HCT116 (cell line): ENCODE data around the gene IRAK2. TPM values are rescaled to one million over a fixed set of nuclear protein-coding genes. Genes with fewer than 3 reads are reported as not detected.

ENCODE experiments used
- ATAC-seq: fragments of 200-7000 bp; cut with Tn5 transposase; 2 replicates; pipeline ENCODE4 v1.9.1; 2020; ENCODE audit warnings: mild to moderate bottlenecking, moderate library complexity
- BruUV-seq: library from RNA; stranded (reverse); fragments of 400-500 nt; replicated peaks from 2 replicates; lab custom pipeline; 2021; lab: Mats Ljungman, UMichigan
- CTCF ChIA-PET: fragments of 300-600 bp; sonication (Branson Sonifier 250); formaldehyde crosslinking; loops from one replicate; lab custom pipeline; 2021; ENCODE audit warnings: antibody characterized with exemption; lab: Charles Lee
- POLR2A ChIA-PET: fragments of 300-600, 350-600 bp; sonication (Branson Sonifier 250); formaldehyde crosslinking; loops from one replicate; lab custom pipeline; 2021; ENCODE audit warnings: antibody characterized with exemption; lab: Charles Lee
- RAD21 ChIA-PET, 2 experiments: fragments of 300-600 bp; sonication (Branson Sonifier 250); formaldehyde crosslinking; loops; one replicate each; lab custom pipeline; 2023; ENCODE audit warnings: low total read pairs in 2 of 2; ENCODE audit not compliant: uncharacterized antibody in 2 of 2, unreplicated experiment in 2 of 2, low non-redundant PET in 1 of 2; lab: Charles Lee
- DNase-seq: peaks from one replicate; pipeline ENCODE4 v3.0.0-alpha.2; 2010; ENCODE audit warnings: low read depth, low spot score
- H2AFZ ChIP-seq: fragments of 200-600 bp; shearing (Covaris generic), sonication (generic); 2 replicates; pipeline ENCODE4 v1.6.1; 2017; ENCODE audit warnings: low read depth, mixed run types, mixed read lengths, antibody characterized with exemption, low read length; ENCODE audit not compliant: poor library complexity, severe bottlenecking
- H3K27ac ChIP-seq: 2 replicates; pipeline ENCODE4 v1.5.1; 2012; ENCODE audit warnings: low read depth, low read length
- H3K27me3 ChIP-seq: fragments of 200-600 bp; sonication (generic); 2 replicates; pipeline ENCODE4 v1.6.1; 2016; ENCODE audit warnings: mixed run types, low read length, mixed read lengths; ENCODE audit not compliant: insufficient read depth
- H3K36me3 ChIP-seq, 2 experiments: fragments of 200-500 bp in 1 of 2; fragments of 200-600 bp in 1 of 2; sonication (Bioruptor generic) in 1 of 2; sonication (generic) in 1 of 2; 2 replicates each; pipeline versions ENCODE4 v1.5.1 to v1.6.1; 2014 to 2016; ENCODE audit warnings: low read length in 2 of 2, inconsistent platforms in 1 of 2, mixed read lengths in 1 of 2, mixed run types in 1 of 2; ENCODE audit not compliant: insufficient read depth in 2 of 2, control insufficient read depth in 1 of 2
- H3K4me1 ChIP-seq, 2 experiments: fragments of 200-600 bp in 1 of 2; sonication (generic) in 1 of 2; 2 replicates each; pipeline versions ENCODE4 v1.5.1 to v1.6.1; 2012 to 2017; ENCODE audit warnings: low read length in 2 of 2, inconsistent platforms in 1 of 2, mild to moderate bottlenecking in 1 of 2, mixed read lengths in 1 of 2, mixed run types in 1 of 2, moderate library complexity in 1 of 2; ENCODE audit not compliant: insufficient read depth in 2 of 2, control insufficient read depth in 1 of 2
- H3K4me2 ChIP-seq: fragments of 200-600 bp; sonication (generic); 2 replicates; pipeline ENCODE4 v1.6.1; 2017; ENCODE audit warnings: mixed run types, low read length, mixed read lengths
- H3K4me3 ChIP-seq, 2 experiments: fragments of 200-600 bp in 1 of 2; sonication (generic) in 1 of 2; replicated peaks in 1 of 2; 2 replicates each; pipeline ENCODE4 v1.5.1; 2011 to 2016; ENCODE audit warnings: low read length in 2 of 2, control low read depth in 1 of 2, low read depth in 1 of 2, mild to moderate bottlenecking in 1 of 2, mixed read lengths in 1 of 2, mixed run types in 1 of 2
- H3K79me2 ChIP-seq: fragments of 200-600 bp; sonication (generic); 2 replicates; pipeline ENCODE4 v1.6.1; 2017; ENCODE audit warnings: mild to moderate bottlenecking, mixed run types, low read length, moderate library complexity, mixed read lengths; ENCODE audit not compliant: insufficient read depth
- H3K9ac ChIP-seq: fragments of 200-600 bp; sonication (generic); 2 replicates; pipeline ENCODE4 v1.6.1; 2016; ENCODE audit warnings: low read length, mixed read lengths
- H3K9me2 ChIP-seq: fragments of 200-600 bp; sonication (generic), shearing (Covaris generic); 2 replicates; pipeline ENCODE4 v1.6.1; 2017; ENCODE audit warnings: mixed run types, mild to moderate bottlenecking, moderate library complexity; ENCODE audit not compliant: insufficient read depth
- H3K9me3 ChIP-seq, 2 experiments: fragments of 200-500 bp in 1 of 2; fragments of 200-600 bp in 1 of 2; sonication (Bioruptor generic) in 1 of 2; sonication (generic) in 1 of 2; 2 replicates each; pipeline ENCODE4 v1.6.1; 2014 to 2017; ENCODE audit warnings: low read length in 2 of 2, mixed read lengths in 2 of 2, inconsistent platforms in 1 of 2, low read depth in 1 of 2, mild to moderate bottlenecking in 1 of 2, mixed run types in 1 of 2, moderate library complexity in 1 of 2; ENCODE audit not compliant: control insufficient read depth in 1 of 2, insufficient read depth in 1 of 2
- H4K20me1 ChIP-seq: fragments of 200-600 bp; sonication (generic), shearing (Covaris generic); 2 replicates; pipeline ENCODE4 v1.6.1; 2017; ENCODE audit warnings: mixed run types, mild to moderate bottlenecking, moderate library complexity; ENCODE audit not compliant: insufficient read depth
- ATF3 ChIP-seq: IDR thresholded peaks from 2 replicates; pipeline ENCODE4 v1.6.1; 2012
- EZH2 ChIP-seq: fragments of 200-600 bp; sonication (generic); IDR thresholded peaks from 2 replicates; pipeline ENCODE4 v1.6.1; 2017; ENCODE audit warnings: antibody characterized with exemption, mixed run types
- FOSL1 ChIP-seq: IDR thresholded peaks from 2 replicates; pipeline ENCODE4 v1.6.1; 2012; ENCODE audit warnings: low read depth
- JUND ChIP-seq: IDR thresholded peaks from 2 replicates; pipeline ENCODE4 v1.6.1; 2012
- MAX ChIP-seq: IDR thresholded peaks from 2 replicates; pipeline ENCODE4 v1.6.1; 2012
- POLR2A ChIP-seq: IDR thresholded peaks from 2 replicates; pipeline ENCODE4 v1.7.0; 2011; ENCODE audit warnings: borderline replicate concordance; ENCODE audit not compliant: insufficient read depth, insufficient read length; ENCODE audit errors: extremely low read depth
- POLR2AphosphoS5 ChIP-seq: IDR thresholded peaks from 2 replicates; pipeline ENCODE4 v1.6.1; 2011; ENCODE audit warnings: mild to moderate bottlenecking, low read depth, low read length, moderate library complexity
- SP1 ChIP-seq: IDR thresholded peaks from 2 replicates; pipeline ENCODE4 v1.6.1; 2012; ENCODE audit warnings: low read depth
- SRF ChIP-seq: IDR thresholded peaks from 2 replicates; pipeline ENCODE4 v1.6.1; 2012; ENCODE audit warnings: low read depth
- YY1 ChIP-seq: IDR thresholded peaks from 2 replicates; pipeline ENCODE4 v1.6.1; 2011; ENCODE audit warnings: low read length, low read depth, moderate library complexity, mild to moderate bottlenecking; ENCODE audit not compliant: insufficient replicate concordance; ENCODE audit errors: extremely low read depth
- ZBTB33 ChIP-seq: IDR thresholded peaks from 2 replicates; pipeline ENCODE4 v1.6.1; 2011; ENCODE audit warnings: mild to moderate bottlenecking, low read length, moderate library complexity; ENCODE audit not compliant: insufficient replicate concordance; ENCODE audit errors: extremely low read depth
- ZFX ChIP-seq: fragments of 450-650 bp; IDR thresholded peaks from 2 replicates; pipeline ENCODE4 v1.6.1; 2017
- ZNF274 ChIP-seq: fragments of 200-500 bp; sonication (Bioruptor generic); IDR thresholded peaks from 2 replicates; pipeline ENCODE4 v1.6.1; 2014; ENCODE audit warnings: mild to moderate bottlenecking, low read depth, low read length, inconsistent platforms
- intact Hi-C: fragments of 100-400 bp; cut with micrococcal nuclease; formaldehyde crosslinking; loops from 2 replicates; pipeline ENCODE4 v1.10.0; 2022
- total RNA-seq: library from RNA; stranded (reverse); gene quantifications from one replicate; pipeline ENCODE4 v1.2.1, GENCODE V29; 2021; ENCODE audit not compliant: unreplicated experiment

The IRAK2 gene
- total RNA-seq, 1 experiment from 2014 or later, result 3.6 TPM

- TF ChIP-seq YY1 (no peak), EZH2 (no peak), POLR2AphosphoS5 (no peak), POLR2A (no peak), ZFX (no peak), SRF (no peak), ZNF274 (no peak), ATF3 (no peak), JUND (no peak), FOSL1 (no peak)
Observed at GRCh38 chr3:10278501-10278900, 113.8 kb downstream of the IRAK2 start (continued).

- intact Hi-C loops, result no loop called here
- Histone ChIP-seq H3K4me2 (no peak overlapping the region), H3K27ac (no peak overlapping the region), H3K9me2 (no peaks in the 10 kb centered on the region), H3K9me3 (no peaks in the 10 kb centered on the region), H4K20me1 (0 out of 2 replicates have a peak, but pooled peaks cover 4% of the 10 kb centered on the region), H2AFZ (no peak overlapping the region), H3K36me3 (peaks cover 8 to 38% of the 10 kb centered on the region in 2 experiments; a peak in 3 of 4 replicates), H3K4me3 (no peak overlapping the region), H3K27me3 (no peaks in the 10 kb centered on the region), H3K4me1 (no peaks in the 10 kb centered on the region), H3K9ac (no peak overlapping the region), H3K79me2 (peaks cover 29% of the 10 kb centered on the region)
- TF ChIP-seq MAX (no peak), YY1 (no peak), SP1 (no peak), ZNF274 (no peak), ZBTB33 (no peak), ZFX (0 out of 2 replicates have a peak, but pooled peaks have one; percentile 11)
- ChIA-PET POLR2A (no interaction called here), RAD21 (no interaction called here), CTCF (interaction anchor here (1.2 kb wide), 1 partner anchor 8 kb away, joined by 3 read pairs; no protein-coding TSS in a partner anchor)
- no TSS peak for BruUV-seq
- DNase-seq (no peak), ATAC-seq (no peak)
Observed at GRCh38 chr3:10279384-10280176, 114.9 kb downstream of the IRAK2 start.
